SK-N-SH (cell line): ENCODE measurements around the gene ZCCHC7. TPM values are rescaled to one million over a fixed set of nuclear protein-coding genes. Genes with fewer than 3 reads are reported as not detected.

Source experiments
- CTCF ChIA-PET: fragments of 300-600, 350-600 bp; formaldehyde crosslinking; extraction: SDS; loops from one replicate; lab custom pipeline; 2021; lab: Yijun Ruan, JAX
- POLR2A ChIA-PET: fragments of 350-600 bp; sonication (Branson Sonifier 250); formaldehyde crosslinking; extraction: SDS; loops from one replicate; lab custom pipeline; 2020; ENCODE audit warnings: antibody characterized with exemption, inconsistent platforms; lab: Yijun Ruan, JAX
- DNase-seq: peaks from one replicate; pipeline ENCODE4 v3.0.0; 2012
- H2AFZ ChIP-seq: fragments of 200-600 bp; sonication (generic); 2 replicates; pipeline ENCODE4 v1.8.1; 2016; ENCODE audit warnings: antibody characterized with exemption, mild to moderate bottlenecking, low read depth
- H3F3A ChIP-seq: fragments of 200-600 bp; sonication (generic); replicated peaks from 2 replicates; pipeline ENCODE3; 2016; ENCODE audit warnings: antibody characterized with exemption, mild to moderate bottlenecking; ENCODE audit not compliant: insufficient read depth
- H3K27ac ChIP-seq, 2 experiments: fragments of 200-500 bp in 1 of 2; fragments of 200-600 bp in 1 of 2; sonication (Bioruptor generic) in 1 of 2; sonication (generic), shearing (Covaris generic) in 1 of 2; 2 replicates each; pipeline versions ENCODE4 v1.5.1 to v1.6.1; 2014 to 2016; ENCODE audit warnings: low read depth in 2 of 2, inconsistent platforms in 1 of 2, low read length in 1 of 2, mild to moderate bottlenecking in 1 of 2, mixed read lengths in 1 of 2
- H3K27me3 ChIP-seq: fragments of 200-600 bp; sonication (generic), shearing (Covaris generic); 2 replicates; pipeline ENCODE4 v1.6.1; 2016; ENCODE audit warnings: mixed run types; ENCODE audit not compliant: insufficient read depth
- H3K36me3 ChIP-seq, 2 experiments: fragments of 200-500 bp in 1 of 2; fragments of 200-600 bp in 1 of 2; sonication (Bioruptor generic) in 1 of 2; sonication (generic) in 1 of 2; replicated peaks in 1 of 2; 2 replicates each; pipeline versions ENCODE3 to v1.5.1; 2014 to 2016; ENCODE audit warnings: low read length in 1 of 2, mild to moderate bottlenecking in 1 of 2; ENCODE audit not compliant: insufficient read depth in 2 of 2, control insufficient read depth in 1 of 2
- H3K4me1 ChIP-seq, 2 experiments: fragments of 200-500 bp in 1 of 2; fragments of 200-600 bp in 1 of 2; sonication (Bioruptor generic) in 1 of 2; sonication (generic), shearing (Covaris generic) in 1 of 2; 2 replicates each; pipeline versions ENCODE4 v1.5.1 to v1.6.1; 2014 to 2016; ENCODE audit warnings: low read depth in 1 of 2, low read length in 1 of 2, mixed run types in 1 of 2; ENCODE audit not compliant: insufficient read depth in 2 of 2, control insufficient read depth in 1 of 2
- H3K4me2 ChIP-seq: fragments of 200-600 bp; sonication (generic), shearing (Covaris generic); 2 replicates; pipeline ENCODE4 v1.6.1; 2017; ENCODE audit warnings: mixed run types
- H3K4me3 ChIP-seq, 2 experiments: fragments of 200-500 bp in 1 of 2; fragments of 200-600 bp in 1 of 2; sonication (Bioruptor generic) in 1 of 2; sonication (generic), shearing (Covaris generic) in 1 of 2; 2 replicates each; pipeline versions ENCODE4 v1.5.1 to v1.8.1; 2014 to 2016; ENCODE audit warnings: low read depth in 2 of 2, inconsistent platforms in 1 of 2, low read length in 1 of 2, mild to moderate bottlenecking in 1 of 2, mixed read lengths in 1 of 2, moderate library complexity in 1 of 2
- H3K79me2 ChIP-seq: fragments of 200-600 bp; sonication (generic); 2 replicates; pipeline ENCODE4 v1.8.1; 2017; ENCODE audit warnings: mild to moderate bottlenecking; ENCODE audit not compliant: insufficient read depth
- H3K9ac ChIP-seq: fragments of 200-600 bp; sonication (generic); 2 replicates; pipeline ENCODE4 v1.6.1; 2017; ENCODE audit warnings: mixed run types
- H3K9me2 ChIP-seq: fragments of 200-600 bp; sonication (generic); 2 replicates; pipeline ENCODE4 v1.6.1; 2017; ENCODE audit warnings: mixed run types
- H3K9me3 ChIP-seq: fragments of 200-600 bp; sonication (generic); 2 replicates; pipeline ENCODE4 v1.6.1; 2017; ENCODE audit warnings: mixed run types, mild to moderate bottlenecking, moderate library complexity
- H4K20me1 ChIP-seq: fragments of 200-600 bp; sonication (generic); 2 replicates; pipeline ENCODE4 v1.6.1; 2017; ENCODE audit warnings: mild to moderate bottlenecking, mixed run types; ENCODE audit not compliant: insufficient read depth
- CHD2 ChIP-seq: fragments of 150-350 bp; IDR thresholded peaks from 2 replicates; pipeline ENCODE4 v1.6.1; 2018; ENCODE audit warnings: low read length; ENCODE audit not compliant: partially characterized antibody
- EP300 ChIP-seq, 2 experiments: IDR thresholded peaks; 2 replicates each; pipeline versions ENCODE4 v1.4.0 to v1.6.1; 2012; ENCODE audit warnings: borderline replicate concordance in 1 of 2, low read depth in 1 of 2, low read length in 1 of 2
- EZH2phosphoT487 ChIP-seq: fragments of 200-600 bp; sonication (generic); IDR thresholded peaks from 2 replicates; pipeline ENCODE4 v1.6.1; 2017; ENCODE audit warnings: low read depth, mixed run types, mild to moderate bottlenecking, antibody characterized with exemption, moderate library complexity, borderline replicate concordance
- FOSL2 ChIP-seq: IDR thresholded peaks from 2 replicates; pipeline ENCODE4 v1.4.0; 2012; ENCODE audit warnings: low read depth, mild to moderate bottlenecking, moderate library complexity, borderline replicate concordance
- FOXM1 ChIP-seq: IDR thresholded peaks from 2 replicates; pipeline ENCODE4 v1.4.0; 2012; ENCODE audit warnings: low read depth, mild to moderate bottlenecking
- GABPA ChIP-seq: IDR thresholded peaks from 2 replicates; pipeline ENCODE4 v1.4.0; 2012; ENCODE audit warnings: low read depth, mild to moderate bottlenecking
- GATA2 ChIP-seq: sonication (generic); formaldehyde crosslinking; IDR thresholded peaks from 2 replicates; pipeline ENCODE4 v1.5.0; 2020; ENCODE audit warnings: mild to moderate bottlenecking, missing genetic modification reagents
- JUND ChIP-seq: IDR thresholded peaks from 2 replicates; pipeline ENCODE4 v1.4.0; 2012
- MAX ChIP-seq: IDR thresholded peaks from 2 replicates; pipeline ENCODE4 v1.4.0; 2012; ENCODE audit warnings: low read depth
- MEF2A ChIP-seq: IDR thresholded peaks from 2 replicates; pipeline ENCODE4 v1.4.0; 2012; ENCODE audit warnings: low read depth, borderline replicate concordance
- MXI1 ChIP-seq: IDR thresholded peaks from 2 replicates; pipeline ENCODE4 v1.6.1; 2012; ENCODE audit warnings: mild to moderate bottlenecking, low read depth, low read length, improper control_type of control experiment
- NFIC ChIP-seq: IDR thresholded peaks from 2 replicates; pipeline ENCODE4 v1.4.0; 2012; ENCODE audit warnings: borderline replicate concordance
- RCOR1 ChIP-seq: fragments of 150-350 bp; IDR thresholded peaks from 2 replicates; pipeline ENCODE4 v1.6.1; 2017; ENCODE audit warnings: antibody characterized with exemption, low read length
- RFX5 ChIP-seq: IDR thresholded peaks from 2 replicates; pipeline ENCODE4 v1.6.1; 2012; ENCODE audit warnings: mild to moderate bottlenecking, improper control_type of control experiment, low read length
- SMC3 ChIP-seq: IDR thresholded peaks from 2 replicates; pipeline ENCODE4 v1.6.1; 2012; ENCODE audit warnings: low read depth, low read length, improper control_type of control experiment
- TCF12 ChIP-seq: IDR thresholded peaks from 2 replicates; pipeline ENCODE4 v1.4.0; 2012
- USF1 ChIP-seq: IDR thresholded peaks from 2 replicates; pipeline ENCODE4 v1.4.0; 2012; ENCODE audit warnings: low read depth, borderline replicate concordance
- YY1 ChIP-seq: IDR thresholded peaks from 2 replicates; pipeline ENCODE4 v1.4.0; 2012; ENCODE audit warnings: low read depth, mild to moderate bottlenecking
- WGBS: methylation state at CpG from one replicate; pipeline ENCODE4 v1.1.6; 2017; ENCODE audit warnings: low lambda C conversion rate; 5-methylcytosine and 5-hydroxymethylcytosine counted together
- polyA plus RNA-seq, 3 experiments: library from polyadenylated mRNA; depleted of rRNA; stranded (reverse); fragments of >200 nt; gene quantifications; 2 replicates each; pipeline ENCODE4 v1.2.3, GENCODE V29; 2012
- TF ChIP-seq, protein P1 (sequence below): fragments of 200-600 bp; sonication (generic); IDR thresholded peaks from 2 replicates; pipeline ENCODE4 v1.6.1; 2017; ENCODE audit warnings: antibody characterized with exemption, mild to moderate bottlenecking, moderate library complexity
- TF ChIP-seq, protein P2 (sequence below): IDR thresholded peaks from 2 replicates; pipeline ENCODE4 v1.4.0; 2012; ENCODE audit warnings: low read depth, borderline replicate concordance
- TF ChIP-seq, protein P3 (sequence below): fragments of 150-350 bp; IDR thresholded peaks from 2 replicates; pipeline ENCODE4 v1.6.1; 2016; ENCODE audit warnings: mild to moderate bottlenecking, low read depth, low read length

The ZCCHC7 gene
- polyA plus RNA-seq, 1 of the 3 experiments (the other 2 are of a cell fraction) = 12.6 TPM

DNA sequence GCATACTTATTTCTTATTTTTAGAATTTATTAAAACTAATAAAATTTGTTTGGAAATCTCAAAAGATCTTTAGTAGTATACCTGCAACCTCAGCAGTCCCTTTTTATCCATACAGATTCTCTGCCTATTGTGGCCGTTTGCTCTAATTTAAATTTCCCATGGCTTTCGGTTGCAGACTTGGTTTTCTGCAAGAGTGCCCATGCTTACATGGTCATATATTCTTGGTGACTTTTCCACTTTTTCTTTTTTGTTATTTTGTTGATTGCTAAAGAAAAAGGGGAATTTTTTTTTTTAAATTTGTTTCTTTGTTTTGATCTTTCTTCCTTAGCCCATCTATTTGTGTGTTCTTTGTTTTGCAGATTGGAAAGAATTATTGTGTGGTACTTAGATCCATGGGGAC lies 20.6 kb downstream of the ZCCHC7 start (continued):
- TF ChIP-seq GATA2 = no peak

- Histone ChIP-seq H3F3A (peaks cover 9% of the 10 kb centered on the region), H3K9ac (no peak overlapping the region), H3K9me3 (no peaks in the 10 kb centered on the region), H4K20me1 (no peaks in the 10 kb centered on the region; the same call in 1 of the 2 replicates), H3K4me1 (peaks cover 0 to 15% of the 10 kb centered on the region in 2 experiments; a peak in 2 of 4 replicates), H3K27me3 (no peaks in the 10 kb centered on the region), H2AFZ (no peak overlapping the region), H3K79me2 (peaks cover 64% of the 10 kb centered on the region), H3K36me3 (peaks cover 21 to 32% of the 10 kb centered on the region in 2 experiments), H3K27ac (no peak overlapping the region), H3K4me3 (no peak overlapping the region), H3K9me2 (no peaks in the 10 kb centered on the region), H3K4me2 (no peak overlapping the region)
- ChIA-PET POLR2A (no interaction called here), CTCF (no interaction called here)
- TF ChIP-seq JUND (no peak), RCOR1 (no peak), FOXM1 (no peak)
- TF ChIP-seq, protein P1, sequence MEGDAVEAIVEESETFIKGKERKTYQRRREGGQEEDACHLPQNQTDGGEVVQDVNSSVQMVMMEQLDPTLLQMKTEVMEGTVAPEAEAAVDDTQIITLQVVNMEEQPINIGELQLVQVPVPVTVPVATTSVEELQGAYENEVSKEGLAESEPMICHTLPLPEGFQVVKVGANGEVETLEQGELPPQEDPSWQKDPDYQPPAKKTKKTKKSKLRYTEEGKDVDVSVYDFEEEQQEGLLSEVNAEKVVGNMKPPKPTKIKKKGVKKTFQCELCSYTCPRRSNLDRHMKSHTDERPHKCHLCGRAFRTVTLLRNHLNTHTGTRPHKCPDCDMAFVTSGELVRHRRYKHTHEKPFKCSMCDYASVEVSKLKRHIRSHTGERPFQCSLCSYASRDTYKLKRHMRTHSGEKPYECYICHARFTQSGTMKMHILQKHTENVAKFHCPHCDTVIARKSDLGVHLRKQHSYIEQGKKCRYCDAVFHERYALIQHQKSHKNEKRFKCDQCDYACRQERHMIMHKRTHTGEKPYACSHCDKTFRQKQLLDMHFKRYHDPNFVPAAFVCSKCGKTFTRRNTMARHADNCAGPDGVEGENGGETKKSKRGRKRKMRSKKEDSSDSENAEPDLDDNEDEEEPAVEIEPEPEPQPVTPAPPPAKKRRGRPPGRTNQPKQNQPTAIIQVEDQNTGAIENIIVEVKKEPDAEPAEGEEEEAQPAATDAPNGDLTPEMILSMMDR = no peak
- no peak for DNase-seq
- 74% methylated on average over 2 of the region's 2 CpGs for WGBS
Measured at GRCh38 chr9:37144762-37145161, 24.4 kb downstream of the ZCCHC7 start.

- Histone ChIP-seq H4K20me1 (no peaks in the 10 kb centered on the region; the same call in 1 of the 2 replicates), H2AFZ (peak overlapping the region; percentile 54), H3K27me3 (no peaks in the 10 kb centered on the region), H3K4me2 (no peak overlapping the region), H3K9me3 (no peaks in the 10 kb centered on the region), H3F3A (peaks cover 9% of the 10 kb centered on the region), H3K4me3 (no peak overlapping the region), H3K79me2 (peaks cover 55% of the 10 kb centered on the region), H3K9ac (no peak overlapping the region), H3K4me1 (peaks cover 0 to 15% of the 10 kb centered on the region in 2 experiments; a peak in 2 of 4 replicates), H3K36me3 (peaks cover 21 to 35% of the 10 kb centered on the region in 2 experiments), H3K9me2 (no peaks in the 10 kb centered on the region), H3K27ac (no peak overlapping the region)
- CTCF ChIA-PET = interaction anchor here (0.8 kb wide), 1 partner anchor 9 kb away, joined by 3 read pairs; no protein-coding TSS in a partner anchor
- POLR2A ChIA-PET = no interaction called here
- 66% methylated on average over 2 of the region's 2 CpGs for WGBS
- TF ChIP-seq, protein P2, sequence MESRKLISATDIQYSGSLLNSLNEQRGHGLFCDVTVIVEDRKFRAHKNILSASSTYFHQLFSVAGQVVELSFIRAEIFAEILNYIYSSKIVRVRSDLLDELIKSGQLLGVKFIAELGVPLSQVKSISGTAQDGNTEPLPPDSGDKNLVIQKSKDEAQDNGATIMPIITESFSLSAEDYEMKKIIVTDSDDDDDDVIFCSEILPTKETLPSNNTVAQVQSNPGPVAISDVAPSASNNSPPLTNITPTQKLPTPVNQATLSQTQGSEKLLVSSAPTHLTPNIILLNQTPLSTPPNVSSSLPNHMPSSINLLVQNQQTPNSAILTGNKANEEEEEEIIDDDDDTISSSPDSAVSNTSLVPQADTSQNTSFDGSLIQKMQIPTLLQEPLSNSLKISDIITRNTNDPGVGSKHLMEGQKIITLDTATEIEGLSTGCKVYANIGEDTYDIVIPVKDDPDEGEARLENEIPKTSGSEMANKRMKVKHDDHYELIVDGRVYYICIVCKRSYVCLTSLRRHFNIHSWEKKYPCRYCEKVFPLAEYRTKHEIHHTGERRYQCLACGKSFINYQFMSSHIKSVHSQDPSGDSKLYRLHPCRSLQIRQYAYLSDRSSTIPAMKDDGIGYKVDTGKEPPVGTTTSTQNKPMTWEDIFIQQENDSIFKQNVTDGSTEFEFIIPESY = no peak
- TF ChIP-seq USF1 = no peak
- TF ChIP-seq, protein P3, sequence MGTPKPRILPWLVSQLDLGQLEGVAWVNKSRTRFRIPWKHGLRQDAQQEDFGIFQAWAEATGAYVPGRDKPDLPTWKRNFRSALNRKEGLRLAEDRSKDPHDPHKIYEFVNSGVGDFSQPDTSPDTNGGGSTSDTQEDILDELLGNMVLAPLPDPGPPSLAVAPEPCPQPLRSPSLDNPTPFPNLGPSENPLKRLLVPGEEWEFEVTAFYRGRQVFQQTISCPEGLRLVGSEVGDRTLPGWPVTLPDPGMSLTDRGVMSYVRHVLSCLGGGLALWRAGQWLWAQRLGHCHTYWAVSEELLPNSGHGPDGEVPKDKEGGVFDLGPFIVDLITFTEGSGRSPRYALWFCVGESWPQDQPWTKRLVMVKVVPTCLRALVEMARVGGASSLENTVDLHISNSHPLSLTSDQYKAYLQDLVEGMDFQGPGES = no peak
- no peak for TF ChIP-seq TCF12
- no peak for TF ChIP-seq MAX
- no peak for TF ChIP-seq MXI1
- TF ChIP-seq EZH2phosphoT487 = no peak
- TF ChIP-seq CHD2 = no peak
- TF ChIP-seq NFIC = no peak
- TF ChIP-seq YY1 = no peak
- TF ChIP-seq MEF2A = no peak
- TF ChIP-seq EP300 (IDR thresholded peaks at IDR 0.05; ENCODE audit: borderline replicate concordance in 1 of 2, low read depth in 1 of 2, low read length in 1 of 2) = no peak
- TF ChIP-seq RFX5 = no peak
- no peak for TF ChIP-seq GABPA
- TF ChIP-seq FOXM1 = no peak
- TF ChIP-seq JUND = no peak
- no peak for TF ChIP-seq SMC3
- TF ChIP-seq FOSL2 = no peak
- DNase-seq = no peak
Measured at GRCh38 chr9:37146410-37146809, 26.0 kb downstream of the ZCCHC7 start.
